Neural cell (in vitro differentiated cells): ENCODE results near the gene HDHD3. TPM values are rescaled to one million over a fixed set of nuclear protein-coding genes. Genes with fewer than 3 reads are reported as not detected.

Experiments
- H2AFZ ChIP-seq: fragments of 200-600, 300-800 bp; sonication (generic), shearing (Covaris generic); 2 replicates; pipeline ENCODE4 v1.6.0; 2014; ENCODE audit warnings: low read depth, mild to moderate bottlenecking, antibody characterized with exemption, low read length, moderate library complexity
- H3F3A ChIP-seq: fragments of 200-600 bp; shearing (Covaris generic); 2 replicates; pipeline ENCODE4 v1.6.1; 2016; ENCODE audit warnings: mild to moderate bottlenecking, moderate library complexity, mixed read lengths, antibody characterized with exemption, low read length; ENCODE audit not compliant: insufficient read depth, poor library complexity, severe bottlenecking
- H3K27ac ChIP-seq: fragments of 200-600, 300-800 bp; sonication (generic), shearing (Covaris generic); 2 replicates; pipeline ENCODE4 v1.5.1; 2014; ENCODE audit warnings: mild to moderate bottlenecking, low read length, moderate library complexity
- H3K27me3 ChIP-seq: fragments of 300-800, 200-600 bp; sonication (generic), shearing (Covaris generic); 2 replicates; pipeline ENCODE4 v1.6.0; 2014; ENCODE audit warnings: mild to moderate bottlenecking, low read depth, low read length, moderate library complexity; ENCODE audit not compliant: insufficient read depth
- H3K36me3 ChIP-seq: fragments of 300-800, 200-600 bp; sonication (generic), shearing (Covaris generic); 2 replicates; pipeline ENCODE4 v1.5.1; 2014; ENCODE audit warnings: mild to moderate bottlenecking, antibody characterized with exemption, low read length, moderate library complexity; ENCODE audit not compliant: insufficient read depth
- H3K4me2 ChIP-seq: fragments of 300-800, 200-600 bp; sonication (generic), shearing (Covaris generic); 2 replicates; pipeline ENCODE4 v1.6.0; 2014; ENCODE audit warnings: mild to moderate bottlenecking, low read length
- H3K4me3 ChIP-seq: fragments of 300-800, 200-600 bp; sonication (generic), shearing (Covaris generic); 2 replicates; pipeline ENCODE4 v1.5.1; 2014; ENCODE audit warnings: mild to moderate bottlenecking, low read length, moderate library complexity
- H3K79me2 ChIP-seq: fragments of 200-600 bp; shearing (Covaris generic); replicated peaks from 2 replicates; pipeline ENCODE4 v1.6.0; 2014; ENCODE audit warnings: mild to moderate bottlenecking, low read length, moderate library complexity; ENCODE audit not compliant: insufficient read depth
- H3K9ac ChIP-seq: fragments of 300-800, 200-600 bp; sonication (generic), shearing (Covaris generic); 2 replicates; pipeline ENCODE4 v1.6.1; 2016; ENCODE audit warnings: mild to moderate bottlenecking, low read length, mixed read lengths
- H3K9me2 ChIP-seq: fragments of 200-600 bp; shearing (Covaris generic); 2 replicates; pipeline ENCODE4 v1.6.1; 2016; ENCODE audit warnings: mild to moderate bottlenecking, low read length, mixed read lengths; ENCODE audit not compliant: insufficient read depth
- H3K9me3 ChIP-seq: fragments of 200-600, 300-800 bp; sonication (generic), shearing (Covaris generic); 2 replicates; pipeline ENCODE4 v1.6.1; 2016; ENCODE audit warnings: mild to moderate bottlenecking, mixed run types, low read length, moderate library complexity, mixed read lengths
- H4K20me1 ChIP-seq: fragments of 200-600 bp; shearing (Covaris generic); 2 replicates; pipeline ENCODE4 v1.6.1; 2016; ENCODE audit warnings: mild to moderate bottlenecking, mixed run types; ENCODE audit not compliant: insufficient read depth
- EP300 ChIP-seq: fragments of 450-650 bp; conservative IDR thresholded peaks from 2 replicates; pipeline ENCODE4 v1.6.1; 2014; ENCODE audit warnings: antibody characterized with exemption, mild to moderate bottlenecking, moderate library complexity; ENCODE audit not compliant: poor library complexity, severe bottlenecking
- EZH2 ChIP-seq: fragments of 200-600, 300-800 bp; shearing (Covaris generic), sonication (generic); IDR thresholded peaks from 2 replicates; pipeline ENCODE4 v1.6.1; 2014; ENCODE audit warnings: antibody characterized with exemption, low read length, borderline replicate concordance, mild to moderate bottlenecking; ENCODE audit not compliant: insufficient read depth, poor library complexity, severe bottlenecking
- MXI1 ChIP-seq: fragments of 450-650 bp; conservative IDR thresholded peaks from 2 replicates; pipeline ENCODE4 v1.6.1; 2014; ENCODE audit warnings: antibody characterized with exemption, mild to moderate bottlenecking; ENCODE audit not compliant: poor library complexity, severe bottlenecking
- POLR2AphosphoS5 ChIP-seq: IDR thresholded peaks from 2 replicates; pipeline ENCODE4 v1.6.1; 2012
- RAD21 ChIP-seq: fragments of 450-650 bp; conservative IDR thresholded peaks from 2 replicates; pipeline ENCODE4 v1.6.1; 2014; ENCODE audit warnings: antibody characterized with exemption, mild to moderate bottlenecking, moderate library complexity
- REST ChIP-seq: IDR thresholded peaks from 2 replicates; pipeline ENCODE4 v1.6.1; 2012; ENCODE audit warnings: borderline replicate concordance
- SMC3 ChIP-seq: fragments of 450-650 bp; conservative IDR thresholded peaks from 2 replicates; pipeline ENCODE4 v1.6.1; 2014; ENCODE audit warnings: antibody characterized with exemption, mild to moderate bottlenecking, moderate library complexity; ENCODE audit not compliant: poor library complexity
- TAF1 ChIP-seq: IDR thresholded peaks from 2 replicates; pipeline ENCODE4 v1.6.1; 2012; ENCODE audit warnings: low read depth
- polyA plus RNA-seq: library from polyadenylated mRNA; depleted of rRNA; stranded (reverse); fragments of >200 nt; gene quantifications from 2 replicates; pipeline ENCODE4 v1.2.3, GENCODE V29; 2014
- TF ChIP-seq, protein P1 (sequence below): fragments of 450-650 bp; IDR thresholded peaks from 2 replicates; pipeline ENCODE4 v1.5.1; 2014; ENCODE audit warnings: antibody characterized with exemption, mild to moderate bottlenecking, moderate library complexity; ENCODE audit not compliant: poor library complexity, severe bottlenecking

HDHD3 gene
- polyA plus RNA-seq, 1 donor from 2014 or later = 31.2 TPM

GRCh38 chr9:113375057-113376023 is 1.4 kb downstream of the HDHD3 start:
- Histone ChIP-seq H3K9me3 (no peaks in the 10 kb centered on the region), H3K27ac (no peak overlapping the region), H3K9ac (no peak overlapping the region), H3K9me2 (no peaks in the 10 kb centered on the region), H3K4me2 (no peak overlapping the region), H4K20me1 (no peaks in the 10 kb centered on the region), H3K79me2 (no peaks in the 10 kb centered on the region), H3K4me3 (peak overlapping the region; percentile 85), H3F3A (no peaks in the 10 kb centered on the region), H2AFZ (no peak overlapping the region), H3K27me3 (no peaks in the 10 kb centered on the region), H3K36me3 (no peaks in the 10 kb centered on the region)
- no peak for TF ChIP-seq RAD21
- TF ChIP-seq, protein P1, sequence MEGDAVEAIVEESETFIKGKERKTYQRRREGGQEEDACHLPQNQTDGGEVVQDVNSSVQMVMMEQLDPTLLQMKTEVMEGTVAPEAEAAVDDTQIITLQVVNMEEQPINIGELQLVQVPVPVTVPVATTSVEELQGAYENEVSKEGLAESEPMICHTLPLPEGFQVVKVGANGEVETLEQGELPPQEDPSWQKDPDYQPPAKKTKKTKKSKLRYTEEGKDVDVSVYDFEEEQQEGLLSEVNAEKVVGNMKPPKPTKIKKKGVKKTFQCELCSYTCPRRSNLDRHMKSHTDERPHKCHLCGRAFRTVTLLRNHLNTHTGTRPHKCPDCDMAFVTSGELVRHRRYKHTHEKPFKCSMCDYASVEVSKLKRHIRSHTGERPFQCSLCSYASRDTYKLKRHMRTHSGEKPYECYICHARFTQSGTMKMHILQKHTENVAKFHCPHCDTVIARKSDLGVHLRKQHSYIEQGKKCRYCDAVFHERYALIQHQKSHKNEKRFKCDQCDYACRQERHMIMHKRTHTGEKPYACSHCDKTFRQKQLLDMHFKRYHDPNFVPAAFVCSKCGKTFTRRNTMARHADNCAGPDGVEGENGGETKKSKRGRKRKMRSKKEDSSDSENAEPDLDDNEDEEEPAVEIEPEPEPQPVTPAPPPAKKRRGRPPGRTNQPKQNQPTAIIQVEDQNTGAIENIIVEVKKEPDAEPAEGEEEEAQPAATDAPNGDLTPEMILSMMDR = no peak
- no peak for TF ChIP-seq TAF1
- TF ChIP-seq EP300 = no peak
- TF ChIP-seq MXI1 = no peak
- no peak for TF ChIP-seq EZH2
- no peak for TF ChIP-seq SMC3
- no peak for TF ChIP-seq POLR2AphosphoS5
- no peak for TF ChIP-seq REST

GRCh38 chr9:113373676-113374392 is 3.0 kb downstream of the HDHD3 start:
- TF ChIP-seq TAF1 = no peak
- no peak for TF ChIP-seq REST
- TF ChIP-seq MXI1 = no peak
- TF ChIP-seq SMC3 = no peak
- TF ChIP-seq RAD21 = no peak
- no peak for TF ChIP-seq POLR2AphosphoS5
- no peak for TF ChIP-seq EZH2
- TF ChIP-seq, protein P1 = no peak
- TF ChIP-seq EP300 = no peak
- no peak overlapping the region for H2AFZ ChIP-seq
- no peaks in the 10 kb centered on the region for H3K36me3 ChIP-seq
- no peaks in the 10 kb centered on the region for H3K9me3 ChIP-seq
- no peaks in the 10 kb centered on the region for H3K27me3 ChIP-seq
- no peaks in the 10 kb centered on the region for H3F3A ChIP-seq
- no peak overlapping the region for H3K4me3 ChIP-seq
- no peak overlapping the region for H3K4me2 ChIP-seq
- no peaks in the 10 kb centered on the region for H4K20me1 ChIP-seq
- H3K79me2 ChIP-seq = no peaks in the 10 kb centered on the region
- H3K9me2 ChIP-seq = no peaks in the 10 kb centered on the region
- H3K27ac ChIP-seq = no peak overlapping the region
- H3K9ac ChIP-seq = no peak overlapping the region
